HG02885 (cell line): ENCODE results near the gene C12orf54.
"Not testable (repeated sequence)": the region's sequence is repeated elsewhere in the genome, so short reads cannot be mapped to it uniquely, and the experiment has no call there.

Experiments
- ATAC-seq: cut with Tn5 transposase; IDR thresholded peaks from one replicate; pipeline ENCODE4 v1.9.1; 2021; ENCODE audit warnings: mild to moderate bottlenecking; ENCODE audit not compliant: unreplicated experiment, poor library complexity

C12orf54 gene

GRCh38 chr12:48506836-48507235, 24.5 kb downstream of the C12orf54 start:
- ATAC-seq: not testable (repeated sequence)

DNA sequence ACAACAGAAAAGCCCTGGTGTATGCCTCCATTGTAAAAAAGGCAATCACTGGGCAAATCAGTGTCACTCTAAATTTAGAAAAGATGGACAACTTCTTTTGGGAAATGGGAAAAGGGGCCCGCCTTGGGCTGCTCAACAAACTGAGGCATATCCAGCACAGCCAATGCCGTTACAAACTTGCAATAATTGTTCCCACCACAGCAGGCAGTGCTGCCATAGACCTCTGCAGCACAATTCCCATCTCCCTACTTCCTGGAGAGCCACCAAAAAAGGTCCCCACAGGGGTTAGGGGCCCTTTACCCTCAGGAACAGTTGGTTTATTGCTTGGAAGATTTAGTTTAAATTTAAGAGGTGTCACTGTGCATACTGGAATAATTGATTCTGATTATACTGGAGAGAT, 26.7 kb downstream of the C12orf54 start:
- ATAC-seq: no peak

DNA sequence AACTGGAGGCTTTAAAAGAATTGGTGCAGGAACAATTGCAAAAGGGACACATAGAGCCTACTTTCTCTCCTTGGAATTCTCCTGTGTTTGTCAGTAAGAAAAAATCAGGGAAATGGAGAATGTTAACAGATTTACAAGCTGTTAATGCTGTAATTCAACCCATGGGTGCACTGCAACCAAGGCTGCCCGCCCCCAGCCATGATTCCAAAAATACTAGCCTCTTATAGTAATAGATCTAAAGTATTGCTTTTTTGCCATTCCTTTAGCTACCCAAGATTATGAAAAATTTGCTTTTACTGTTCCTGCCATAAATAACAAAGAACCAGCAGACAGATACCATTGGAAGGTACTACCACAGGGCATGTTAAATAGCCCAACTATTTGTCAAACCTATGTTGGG, 27.8 kb downstream of the C12orf54 start:
- ATAC-seq: no peak

GRCh38 chr12:48512855-48513254, 30.6 kb downstream of the C12orf54 start:
- peak; percentile 86 for ATAC-seq

GRCh38 chr12:48514728-48515127, 32.4 kb downstream of the C12orf54 start:
- no peak for ATAC-seq

- ATAC-seq: not testable (repeated sequence)
Measured at GRCh38 chr12:48520381-48520780, 38.1 kb downstream of the C12orf54 start.

DNA sequence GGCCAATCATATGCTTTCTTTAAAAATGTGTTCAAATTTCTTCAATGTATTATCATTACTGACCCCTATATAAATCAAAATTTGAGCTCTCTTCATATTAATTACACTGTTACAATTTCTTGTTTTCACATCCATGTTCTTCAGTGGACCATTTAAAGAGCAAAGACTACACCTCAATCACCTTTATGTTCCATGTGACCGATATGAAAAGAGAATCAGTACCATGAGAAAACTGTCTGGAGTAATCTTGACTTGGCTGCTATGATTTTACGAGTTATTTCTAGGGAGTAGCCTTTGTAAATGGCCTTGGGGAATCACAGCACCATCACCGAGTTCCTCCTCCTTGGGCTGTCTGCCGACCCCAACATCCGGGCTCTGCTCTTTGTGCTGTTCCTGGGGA, 43.0 kb downstream of the C12orf54 start, which contains the start of gene OR8S1:
TSS of gene OR8S1 (plus strand) at position 301 of the 400 bp plus-strand sequence. CDS start at position 301, 0 bp downstream.
- ATAC-seq: no peak

- ATAC-seq: no peak
Measured at GRCh38 chr12:48527891-48528670, 45.8 kb downstream of the C12orf54 start.

DNA sequence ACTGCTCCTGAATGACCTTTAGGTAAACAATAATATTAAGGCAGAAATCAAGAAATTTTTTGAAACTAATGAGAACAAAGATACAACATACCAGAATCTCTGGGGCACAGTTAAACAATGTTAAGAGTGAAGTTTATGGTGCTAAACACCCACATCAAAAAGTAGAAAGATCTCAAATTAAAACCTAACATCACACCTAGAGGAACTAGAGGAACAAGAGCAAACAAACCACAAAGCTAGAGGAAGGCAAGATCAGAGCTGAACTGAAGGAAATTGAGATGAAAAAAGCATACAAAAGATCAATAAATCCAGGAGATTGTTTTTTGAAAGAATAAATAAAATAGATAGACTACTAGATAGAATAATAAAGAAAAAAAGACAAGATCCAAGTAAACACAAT, 50.3 kb downstream of the C12orf54 start:
- no peak for ATAC-seq

GRCh38 chr12:48536602-48537001, 54.3 kb downstream of the C12orf54 start:
- no peak for ATAC-seq

DNA sequence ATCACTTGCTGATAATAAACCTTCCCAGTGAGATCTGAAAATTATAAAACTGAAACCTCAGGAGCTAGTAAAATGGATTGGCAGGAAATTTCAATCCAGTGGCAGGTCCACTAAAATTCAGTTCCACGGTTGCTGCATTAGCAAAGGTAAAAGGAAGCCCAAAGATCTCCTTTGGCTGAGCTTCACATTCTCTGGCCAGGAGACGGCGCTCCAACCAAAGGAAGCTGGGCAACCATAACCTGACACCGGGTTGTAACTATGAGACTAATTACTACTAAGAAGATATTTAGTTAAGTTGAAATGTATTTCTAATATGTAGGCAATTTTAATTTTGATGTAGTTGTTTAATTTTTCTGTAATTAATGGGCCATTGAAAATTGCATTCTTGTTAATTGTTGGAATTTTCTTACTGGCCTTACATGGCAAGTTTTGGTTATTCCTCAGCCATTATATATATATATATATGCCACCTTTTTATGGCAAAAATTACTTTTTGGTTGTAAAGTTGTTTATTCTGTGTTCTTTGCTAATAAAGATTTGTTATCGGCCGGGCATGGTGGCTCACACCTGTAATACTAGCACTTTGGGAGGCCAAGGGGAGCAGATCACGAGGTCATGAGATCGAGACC, 60.1 kb downstream of the C12orf54 start:
- ATAC-seq: no peak

DNA sequence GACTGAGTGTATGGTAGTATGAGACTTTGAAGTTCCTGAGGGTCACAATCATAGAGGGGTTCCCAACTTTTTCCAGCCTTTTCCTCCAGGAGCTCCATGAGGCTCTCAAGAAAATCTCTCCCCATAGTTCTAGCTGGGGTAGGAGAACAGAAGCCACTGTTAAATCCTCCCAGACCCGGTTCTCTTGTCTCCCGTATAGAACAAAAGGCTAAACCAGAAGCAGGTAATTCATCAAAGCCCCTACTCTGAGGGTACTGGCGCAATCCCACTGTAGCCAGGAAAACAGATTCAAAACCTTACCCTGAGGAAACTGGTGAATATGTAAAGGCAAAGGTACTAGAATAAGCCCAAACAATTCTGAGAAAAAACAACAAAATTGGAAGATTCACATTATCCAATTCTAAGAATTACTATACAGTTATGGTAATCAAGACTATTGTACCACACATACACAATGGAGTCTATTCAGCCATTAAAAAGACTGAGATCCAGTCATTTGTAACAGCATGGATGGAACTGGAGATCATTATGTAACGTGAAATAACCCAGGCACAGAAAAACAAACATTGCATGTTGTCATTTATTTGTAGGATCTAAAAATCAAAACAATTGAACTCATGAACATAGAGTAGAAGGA, 63.7 kb downstream of the C12orf54 start:
- ATAC-seq: no peak
